GM19467 (cell line): ENCODE measurements around the gene PCLO.
A peak's percentile ranks its signal among the peaks of the same experiment; 100 is the strongest.

Experiments used
- ATAC-seq: cut with Tn5 transposase; IDR thresholded peaks from one replicate; pipeline ENCODE4 v1.9.1; 2021; ENCODE audit warnings: mild to moderate bottlenecking, moderate library complexity; ENCODE audit not compliant: unreplicated experiment

The PCLO gene

GRCh38 chr7:82851121-82851520 lies 311.6 kb downstream of the PCLO start:
- ATAC-seq: no peak

- no peak for ATAC-seq
These were observed 320.9 kb downstream of the PCLO start for GRCh38 chr7:82841828-82842227.

- no peak for ATAC-seq
These were observed 322.6 kb downstream of the PCLO start for GRCh38 chr7:82840061-82840460.

GRCh38 chr7:82839555-82839954 lies 323.1 kb downstream of the PCLO start:
- ATAC-seq: no peak

- no peak for ATAC-seq
These were observed 323.6 kb downstream of the PCLO start for GRCh38 chr7:82839063-82839462.

- no peak for ATAC-seq
These were observed 324.4 kb downstream of the PCLO start for GRCh38 chr7:82838314-82838713.

- no peak for ATAC-seq
These were observed 339.6 kb downstream of the PCLO start for GRCh38 chr7:82823073-82823472.

GRCh38 chr7:82821037-82821436 lies 341.6 kb downstream of the PCLO start:
- no peak for ATAC-seq

- ATAC-seq: no peak
These were observed 344.5 kb downstream of the PCLO start for GRCh38 chr7:82818171-82818570.

GRCh38 chr7:82816272-82816671 lies 346.4 kb downstream of the PCLO start:
- no peak for ATAC-seq

- peak; percentile 51 for ATAC-seq
These were observed 352.0 kb downstream of the PCLO start for GRCh38 chr7:82810558-82811259.

GRCh38 chr7:82808633-82809032 lies 354.1 kb downstream of the PCLO start:
- no peak for ATAC-seq

- no peak for ATAC-seq
These were observed 357.1 kb downstream of the PCLO start for GRCh38 chr7:82805527-82805960.

- no peak for ATAC-seq
These were observed 359.3 kb downstream of the PCLO start for GRCh38 chr7:82803411-82803810.

- no peak for ATAC-seq
These were observed 372.6 kb downstream of the PCLO start for GRCh38 chr7:82789883-82790609.

- ATAC-seq: no peak
These were observed 384.7 kb downstream of the PCLO start for GRCh38 chr7:82778021-82778420.

GRCh38 chr7:82762880-82763279 lies 399.8 kb downstream of the PCLO start:
- no peak for ATAC-seq

GRCh38 chr7:82760831-82761230 lies 401.9 kb downstream of the PCLO start:
- ATAC-seq: no peak

GRCh38 chr7:82760074-82760473 lies 402.6 kb downstream of the PCLO start:
- ATAC-seq: no peak

GRCh38 chr7:82755705-82756551 lies 406.8 kb downstream of the PCLO start:
- ATAC-seq: no peak

GRCh38 chr7:82750007-82750406 lies 412.7 kb downstream of the PCLO start:
- no peak for ATAC-seq

GRCh38 chr7:82745820-82746219 lies 416.9 kb downstream of the PCLO start:
- ATAC-seq: no peak
